OCI-LY3 (cell line): ENCODE data around the gene KLHL40.

ENCODE experiments used
- CTCF ChIP-seq: fragments of 200-600, 300-600 bp; sonication (generic); IDR thresholded peaks from 2 replicates; pipeline ENCODE4 v1.5.1; 2014; ENCODE audit warnings: antibody characterized with exemption, low read length, low read depth
- EZH2phosphoT487 ChIP-seq: fragments of 200-600 bp; shearing (Covaris generic); IDR thresholded peaks from 2 replicates; pipeline ENCODE4 v1.6.1; 2018; ENCODE audit warnings: antibody characterized with exemption, mixed run types, low read depth

- no peak for TF ChIP-seq CTCF
- no peak for TF ChIP-seq EZH2phosphoT487
Measured at GRCh38 chr3:42705058-42705767, 19.9 kb downstream of the KLHL40 start.
